HAP-1 (cell line): ENCODE measurements around the gene DAB2IP.

Experiments used
- DNase-seq, 2 experiments: peaks; one replicate each; pipeline ENCODE4 v3.0.0-alpha.2; 2016 to 2020; ENCODE audit warnings: low spot score in 2 of 2
- H3K27me3 ChIP-seq: fragments of 250-450 bp; sonication (Bioruptor Pico); 2 replicates; pipeline ENCODE4 v1.5.1; 2020; ENCODE audit warnings: low read depth, mild to moderate bottlenecking, moderate library complexity
- H3K36me3 ChIP-seq: fragments of 250-450 bp; sonication (Bioruptor Pico); replicated peaks from 2 replicates; pipeline ENCODE4 v1.5.1; 2020; ENCODE audit warnings: mild to moderate bottlenecking
- H3K4me1 ChIP-seq: fragments of 250-450 bp; sonication (Bioruptor Pico); 2 replicates; pipeline ENCODE4 v1.5.1; 2020; ENCODE audit warnings: mild to moderate bottlenecking
- H3K4me3 ChIP-seq: fragments of 250-450 bp; sonication (Bioruptor Pico); 2 replicates; pipeline ENCODE4 v1.5.1; 2020; ENCODE audit warnings: mild to moderate bottlenecking, moderate library complexity
- H3K9me3 ChIP-seq: fragments of 250-450 bp; sonication (Bioruptor Pico); 2 replicates; pipeline ENCODE4 v1.5.1; 2020; ENCODE audit warnings: mild to moderate bottlenecking, moderate library complexity
- in situ Hi-C: fragments of 300-500 bp; cut with MboI; formaldehyde crosslinking; loops from 3 replicates; pipeline ENCODE4 v1.14.3; 2020; ENCODE audit warnings: low sequenced_read_pairs, inconsistent platforms, mixed read lengths

Gene DAB2IP

DNA sequence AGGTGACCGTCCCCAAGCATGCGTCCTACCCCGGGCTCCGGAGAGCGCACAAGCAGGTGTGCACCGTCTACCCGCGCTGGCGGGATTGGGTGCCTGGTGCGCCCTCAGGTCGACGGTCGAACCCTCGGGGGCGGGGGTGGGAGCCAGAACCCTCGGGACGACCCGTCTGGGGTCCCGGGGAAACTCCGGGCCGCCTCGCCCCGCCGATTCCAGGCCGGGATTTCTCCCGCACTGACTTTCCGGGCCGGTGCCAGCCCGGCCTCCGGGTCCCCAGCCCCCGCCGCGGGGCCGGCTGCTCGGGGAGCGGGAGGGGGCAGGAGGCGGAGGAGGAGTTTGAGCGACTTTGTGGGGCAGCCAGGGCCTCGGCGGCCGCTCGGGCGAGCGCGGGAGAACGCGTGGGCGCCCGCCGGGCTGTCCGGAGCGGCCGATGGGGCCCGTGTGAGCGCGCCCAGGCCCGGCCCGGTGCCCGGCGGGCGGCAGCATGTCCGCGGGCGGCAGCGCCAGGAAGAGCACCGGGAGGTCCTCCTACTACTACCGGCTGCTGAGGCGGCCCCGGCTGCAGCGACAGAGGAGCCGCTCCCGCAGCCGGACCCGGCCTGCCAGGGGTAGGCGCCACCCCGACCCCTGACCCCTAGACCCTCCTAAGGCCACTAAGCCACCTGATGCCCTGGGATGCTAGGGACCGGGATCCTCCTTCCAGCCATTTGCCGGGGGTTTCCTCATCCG is at the start of gene DAB2IP:
DAB2IP (plus strand) TSS at position 340 of the 726 bp plus-strand sequence; CDS start at position 482, 142 bp downstream.
- DNase-seq, result peak; percentile 75 to 86
- in situ Hi-C loops, result no loop called here
- Histone ChIP-seq H3K4me1 (peaks cover 17% of the 10 kb centered on the region), H3K9me3 (no peaks in the 10 kb centered on the region), H3K27me3 (no peaks in the 10 kb centered on the region), H3K4me3 (peak within 1 kb of the TSS; percentile 58), H3K36me3 (no peaks in the 10 kb centered on the region; the same call in 1 of the 2 replicates)

DNA sequence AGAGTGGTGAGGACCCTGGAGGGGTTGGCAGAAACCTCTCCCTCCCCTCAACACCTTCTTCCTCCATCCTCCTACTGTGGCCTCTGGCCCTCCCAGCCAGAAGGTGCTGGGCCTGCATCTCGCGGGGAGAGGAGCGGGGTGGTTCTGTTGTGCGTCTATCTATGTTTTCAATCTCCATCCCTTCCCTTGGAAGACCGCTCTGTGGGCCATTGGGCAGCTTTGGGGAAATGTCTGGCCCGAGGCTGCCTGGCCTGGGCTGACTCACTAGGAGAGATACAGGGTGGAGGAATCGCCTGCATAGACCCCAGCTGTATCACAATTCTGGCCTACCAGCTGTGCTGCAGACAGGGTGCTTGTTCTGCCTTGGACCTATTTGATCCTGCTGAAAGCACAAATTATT is 48.4 kb upstream of the DAB2IP start:
- H3K27me3 ChIP-seq, result no peaks in the 10 kb centered on the region
- H3K36me3 ChIP-seq, result no peaks in the 10 kb centered on the region
- H3K4me1 ChIP-seq, result peaks cover 12% of the 10 kb centered on the region
- no peak overlapping the region for H3K4me3 ChIP-seq
- in situ Hi-C loops, result no loop called here
- H3K9me3 ChIP-seq, result no peaks in the 10 kb centered on the region
- no peak for DNase-seq

DNA sequence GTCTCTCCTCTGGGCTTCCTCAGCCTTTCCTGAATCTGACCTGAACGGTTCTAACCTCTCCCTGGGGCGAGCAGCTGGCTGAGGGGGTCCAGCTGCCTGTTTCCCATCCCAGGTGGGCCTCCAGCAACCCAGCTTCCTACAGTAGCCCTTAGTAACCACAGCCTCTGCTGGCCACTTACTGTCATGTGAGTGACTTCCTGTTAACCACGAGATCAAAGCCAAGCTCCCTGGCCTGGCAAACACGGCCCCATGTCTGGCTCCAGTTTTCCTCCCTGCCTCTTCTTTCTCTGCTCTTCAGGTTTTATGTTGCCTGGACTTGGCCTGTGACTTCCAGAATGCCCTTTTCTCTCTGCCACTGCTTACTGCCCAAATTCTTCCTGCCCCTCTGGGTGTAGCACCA is 47.2 kb upstream of the DAB2IP start:
- H3K9me3 ChIP-seq, result no peaks in the 10 kb centered on the region
- H3K4me3 ChIP-seq, result no peak overlapping the region
- no peaks in the 10 kb centered on the region for H3K36me3 ChIP-seq
- in situ Hi-C loops, result no loop called here
- H3K27me3 ChIP-seq, result no peaks in the 10 kb centered on the region
- peaks cover 14% of the 10 kb centered on the region for H3K4me1 ChIP-seq
- DNase-seq, result no peak

DNA sequence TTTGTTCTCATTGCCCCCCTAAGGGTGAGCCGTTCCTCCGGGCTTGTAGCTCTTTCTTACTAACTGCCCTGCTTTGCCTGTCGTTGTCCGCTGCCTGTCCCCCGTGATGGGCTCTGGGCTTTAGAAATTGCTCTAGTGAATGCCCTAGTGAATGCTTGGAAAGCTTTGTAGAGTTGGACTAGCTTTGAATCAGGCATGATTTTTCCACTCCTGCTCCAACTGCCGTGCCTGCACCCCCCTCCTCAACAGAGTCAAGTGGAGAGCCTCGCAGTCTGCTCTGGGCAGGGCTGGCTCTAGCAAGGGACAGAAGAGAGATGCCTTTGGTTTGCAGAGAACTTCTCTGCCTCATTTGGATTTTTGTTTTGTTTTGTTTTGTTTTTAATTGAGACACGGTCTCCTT is 46.8 kb upstream of the DAB2IP start:
- H3K4me1 ChIP-seq, result peaks cover 14% of the 10 kb centered on the region
- no peak for DNase-seq
- no peaks in the 10 kb centered on the region for H3K27me3 ChIP-seq
- H3K4me3 ChIP-seq, result no peak overlapping the region
- in situ Hi-C loops, result no loop called here
- no peaks in the 10 kb centered on the region for H3K36me3 ChIP-seq
- H3K9me3 ChIP-seq, result no peaks in the 10 kb centered on the region

DNA sequence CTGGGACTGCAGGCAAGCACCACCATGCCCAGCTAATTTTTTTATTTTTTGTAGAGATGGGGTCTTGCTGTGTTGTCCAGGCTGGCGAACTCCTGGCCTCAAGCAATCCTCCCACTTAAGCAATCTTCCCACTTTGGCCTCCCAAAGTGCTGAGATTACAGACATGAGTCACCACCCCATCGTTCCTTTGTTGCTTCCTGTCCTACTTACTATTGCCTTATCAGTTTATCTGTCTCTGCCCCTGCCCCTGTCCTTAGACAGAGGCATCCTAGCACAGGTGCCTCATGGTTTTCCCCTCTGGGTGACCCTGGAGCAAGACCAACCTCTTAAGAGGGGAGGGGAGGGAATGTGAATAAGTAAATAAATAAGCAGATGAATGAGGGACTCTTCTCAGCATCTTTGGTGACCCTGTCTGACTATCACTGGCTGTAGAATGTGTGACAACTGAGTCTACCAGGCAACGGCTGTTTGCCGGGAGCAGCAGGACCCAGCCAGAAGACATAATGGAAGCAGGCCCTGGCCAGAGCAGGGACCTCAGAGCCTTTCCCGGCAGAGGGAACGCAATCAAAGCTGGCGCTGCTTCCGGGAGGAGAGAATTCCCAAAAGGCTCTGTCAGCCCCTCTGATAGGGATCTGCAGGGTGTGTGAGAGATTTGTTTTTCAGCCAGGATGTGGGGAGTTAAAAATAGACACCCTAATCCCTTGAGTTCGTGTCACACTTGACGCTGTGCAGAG is 43.8 kb upstream of the DAB2IP start:
- H3K4me1 ChIP-seq, result peaks cover 8% of the 10 kb centered on the region
- no peaks in the 10 kb centered on the region for H3K27me3 ChIP-seq
- no peak overlapping the region for H3K4me3 ChIP-seq
- DNase-seq, result peak; percentile 45 to 47
- H3K36me3 ChIP-seq, result no peaks in the 10 kb centered on the region
- in situ Hi-C loops, result no loop called here
- no peaks in the 10 kb centered on the region for H3K9me3 ChIP-seq

DNA sequence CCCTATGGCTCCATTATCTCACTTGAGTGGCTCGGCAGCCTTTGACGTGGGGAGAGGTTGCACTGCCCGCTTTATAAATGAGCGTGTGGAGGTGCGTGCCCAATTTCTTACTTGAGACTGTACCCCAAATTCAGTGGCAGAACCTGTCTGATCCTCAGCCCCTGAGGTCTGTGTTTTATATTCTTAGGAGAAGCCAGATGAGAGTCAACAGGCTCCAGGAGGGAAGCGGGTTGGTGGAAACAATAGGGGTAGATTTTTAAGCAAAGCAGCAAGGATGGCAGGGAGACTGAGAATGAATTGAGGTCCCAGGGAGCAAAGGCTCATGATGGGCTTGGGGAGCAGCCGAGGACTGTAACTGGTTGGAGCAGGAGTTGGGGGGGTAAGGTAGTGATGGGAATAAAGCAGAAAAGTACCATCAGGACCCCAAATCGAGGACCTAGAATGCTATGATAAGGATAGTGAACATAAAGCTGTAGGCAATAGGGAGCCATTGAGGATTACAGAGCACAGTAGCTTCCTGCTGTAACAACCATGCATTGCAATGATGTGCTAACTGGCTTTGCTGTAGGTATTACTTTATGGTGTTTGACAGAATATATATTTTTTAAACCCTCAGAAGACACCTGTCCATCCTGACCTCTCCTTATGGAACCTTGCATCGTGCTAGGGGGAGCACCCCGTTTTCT is 43.1 kb upstream of the DAB2IP start:
- Histone ChIP-seq H3K4me1 (peaks cover 8% of the 10 kb centered on the region), H3K4me3 (no peak overlapping the region), H3K36me3 (no peaks in the 10 kb centered on the region), H3K27me3 (no peaks in the 10 kb centered on the region), H3K9me3 (no peaks in the 10 kb centered on the region)
- in situ Hi-C loops, result no loop called here
- no peak for DNase-seq

DNA sequence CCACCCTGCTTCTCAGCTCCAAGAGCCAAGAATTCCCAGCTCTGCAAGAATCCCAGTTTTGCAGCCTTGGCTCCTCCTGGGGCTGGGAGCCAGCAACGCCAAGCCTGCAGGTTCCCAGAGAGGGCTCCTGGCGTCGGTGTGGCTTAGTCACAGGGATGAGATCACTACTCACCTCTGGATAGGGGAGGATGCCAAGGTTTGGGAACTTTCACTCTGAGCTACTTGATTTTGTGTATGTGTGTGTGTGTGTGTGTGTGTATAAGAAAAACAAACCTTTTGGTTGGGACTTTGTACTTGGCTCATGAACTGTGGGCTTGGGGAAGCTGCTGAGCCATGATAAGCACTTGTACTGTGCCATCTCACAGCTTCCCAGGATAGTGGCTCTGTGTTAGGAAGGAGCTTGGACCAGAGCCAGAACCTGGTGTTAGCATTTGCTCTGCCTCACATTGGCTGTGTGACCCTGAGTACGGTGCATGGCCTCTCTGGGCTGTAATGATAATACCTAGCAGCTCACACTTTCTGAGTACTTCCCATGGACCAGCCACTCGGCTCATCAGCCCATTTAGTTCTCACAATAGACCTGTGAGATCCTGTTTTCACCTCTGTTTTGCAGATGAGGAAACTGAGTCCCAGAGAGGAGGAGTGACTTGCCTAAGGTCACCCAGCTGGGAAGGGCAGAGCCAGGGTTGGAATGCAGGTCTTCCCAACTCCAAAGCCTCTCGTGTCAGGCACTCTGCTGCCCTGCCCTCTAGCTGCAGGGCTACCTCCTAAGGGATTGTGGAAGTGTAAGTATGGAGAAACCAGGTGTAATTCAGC is 41.4 kb upstream of the DAB2IP start:
- no peak overlapping the region for H3K4me3 ChIP-seq
- no peaks in the 10 kb centered on the region for H3K36me3 ChIP-seq
- H3K9me3 ChIP-seq, result no peaks in the 10 kb centered on the region
- in situ Hi-C loops, result no loop called here
- DNase-seq, result no peak
- H3K27me3 ChIP-seq, result no peaks in the 10 kb centered on the region
- peaks cover 8% of the 10 kb centered on the region for H3K4me1 ChIP-seq

DNA sequence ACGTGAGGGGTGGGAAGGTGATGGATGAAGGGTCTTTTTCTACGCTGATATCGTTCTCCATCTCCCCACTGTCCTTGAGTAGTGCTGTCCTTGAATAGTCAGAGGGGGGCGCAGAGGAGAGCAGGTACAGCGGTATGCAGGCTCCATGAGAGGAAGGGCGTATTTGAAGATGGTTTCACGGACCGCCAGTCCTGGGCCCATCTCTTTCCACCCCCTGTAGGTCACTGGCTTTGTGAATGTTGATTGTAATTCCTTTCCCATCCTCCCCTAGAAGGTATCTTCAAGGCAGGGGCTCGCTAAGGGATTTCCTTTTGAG is 40.8 kb upstream of the DAB2IP start:
- Histone ChIP-seq H3K9me3 (no peaks in the 10 kb centered on the region), H3K36me3 (no peaks in the 10 kb centered on the region), H3K27me3 (no peaks in the 10 kb centered on the region), H3K4me3 (no peak overlapping the region), H3K4me1 (peaks cover 8% of the 10 kb centered on the region)
- in situ Hi-C loops, result no loop called here
- no peak for DNase-seq

DNA sequence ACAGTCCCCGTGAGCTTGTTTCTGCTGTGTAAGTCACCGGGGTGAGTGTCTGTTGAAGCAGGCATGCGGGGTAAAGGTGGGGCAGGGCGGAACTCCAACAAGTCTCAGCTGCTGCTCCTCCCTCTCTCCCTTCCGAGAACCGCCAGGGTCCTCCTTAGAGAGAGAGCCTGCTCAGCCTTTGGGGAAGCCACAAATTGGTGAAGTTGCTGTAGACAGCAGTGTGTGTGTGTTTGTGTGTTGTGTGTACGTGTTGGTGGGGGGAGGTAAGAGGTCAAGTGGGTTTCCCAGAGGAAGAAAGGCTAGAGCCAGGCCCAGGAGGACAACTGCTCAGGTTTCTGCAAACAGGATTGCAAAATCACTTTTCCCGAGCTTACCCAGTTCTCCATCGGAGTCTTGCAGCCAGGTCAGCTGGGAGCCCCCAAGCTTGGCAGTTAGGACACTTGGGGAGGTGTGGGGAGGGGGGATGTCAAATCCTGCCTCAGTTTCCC is 38.9 kb upstream of the DAB2IP start:
- peaks cover 6% of the 10 kb centered on the region for H3K4me1 ChIP-seq
- H3K9me3 ChIP-seq, result no peaks in the 10 kb centered on the region
- no peaks in the 10 kb centered on the region for H3K27me3 ChIP-seq
- no peaks in the 10 kb centered on the region for H3K36me3 ChIP-seq
- DNase-seq, result no peak
- in situ Hi-C loops, result no loop called here
- no peak overlapping the region for H3K4me3 ChIP-seq

DNA sequence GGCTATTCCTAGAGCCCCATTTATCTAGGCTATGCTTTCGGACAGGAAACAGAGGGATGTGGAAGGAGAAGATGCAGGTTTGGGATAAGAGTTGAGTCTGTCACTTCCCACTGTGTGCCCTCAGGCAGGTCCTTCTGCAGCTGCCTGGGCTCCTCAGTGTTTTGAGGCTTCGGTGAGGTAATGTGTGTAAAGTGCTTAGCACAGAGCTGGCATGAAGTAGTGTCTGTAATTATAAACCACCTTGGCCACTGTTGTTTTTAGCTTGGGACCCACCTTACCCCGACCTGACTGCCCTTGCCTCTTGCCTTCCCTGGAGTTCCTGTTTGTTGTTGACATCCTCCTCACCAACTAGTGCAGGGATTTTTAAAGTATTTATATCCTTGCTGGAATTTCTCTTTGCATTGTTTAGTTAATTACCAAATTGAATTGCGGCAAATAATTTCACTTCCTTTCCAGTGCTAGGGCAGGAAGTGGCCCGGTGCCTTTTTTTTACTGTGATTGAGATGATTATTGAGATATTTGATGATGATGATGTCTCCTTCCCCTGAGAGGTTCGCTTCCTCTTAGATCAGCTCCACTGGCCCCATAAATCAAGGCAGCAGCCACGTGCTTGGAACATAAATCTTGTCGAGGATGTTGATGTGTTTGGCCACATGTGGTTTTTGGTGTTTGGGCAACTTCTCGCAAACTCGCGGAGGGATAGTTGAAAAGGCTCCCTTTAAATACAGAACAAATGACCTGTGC is 38.3 kb upstream of the DAB2IP start:
- in situ Hi-C loops, result no loop called here
- Histone ChIP-seq H3K4me1 (no peaks in the 10 kb centered on the region; the same call in 1 of the 2 replicates), H3K9me3 (no peaks in the 10 kb centered on the region), H3K4me3 (no peak overlapping the region), H3K27me3 (no peaks in the 10 kb centered on the region), H3K36me3 (no peaks in the 10 kb centered on the region)
- DNase-seq, result no peak

DNA sequence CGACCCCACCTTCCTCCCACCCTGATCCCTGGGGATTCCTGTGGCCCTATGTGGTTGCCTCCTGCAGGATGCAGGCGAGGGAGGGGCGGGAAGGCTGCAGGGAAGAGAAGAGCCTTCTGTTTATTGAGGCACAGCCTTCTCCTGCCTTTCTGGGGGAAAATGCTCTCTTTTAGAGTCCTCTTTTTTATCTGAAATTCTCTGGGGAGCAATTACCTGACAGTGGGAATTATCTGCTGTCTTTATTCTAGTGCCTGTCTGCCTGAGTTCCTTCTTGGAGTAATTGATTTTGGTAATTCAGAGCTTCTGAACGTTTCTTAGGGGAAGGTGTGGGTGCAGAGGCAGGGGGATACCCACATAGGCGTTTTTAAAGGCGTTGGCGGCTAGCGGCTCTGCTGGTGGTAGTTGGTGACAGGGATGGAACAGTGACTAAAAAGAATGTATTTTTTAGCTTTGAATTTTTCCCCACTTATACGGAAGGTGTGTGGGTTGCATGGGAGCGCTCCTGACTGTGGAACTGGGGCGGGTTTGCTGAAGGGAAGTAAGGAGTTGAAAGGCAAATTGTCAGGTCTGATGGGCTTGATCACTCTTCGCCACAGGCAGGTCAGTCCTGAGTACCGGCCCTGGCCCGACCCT is 35.2 kb upstream of the DAB2IP start:
- no peak overlapping the region for H3K4me3 ChIP-seq
- H3K36me3 ChIP-seq, result no peaks in the 10 kb centered on the region
- no peak for DNase-seq
- no peaks in the 10 kb centered on the region for H3K27me3 ChIP-seq
- H3K9me3 ChIP-seq, result no peaks in the 10 kb centered on the region
- no peaks in the 10 kb centered on the region; the same call in 1 of the 2 replicates for H3K4me1 ChIP-seq
- in situ Hi-C loops, result no loop called here

DNA sequence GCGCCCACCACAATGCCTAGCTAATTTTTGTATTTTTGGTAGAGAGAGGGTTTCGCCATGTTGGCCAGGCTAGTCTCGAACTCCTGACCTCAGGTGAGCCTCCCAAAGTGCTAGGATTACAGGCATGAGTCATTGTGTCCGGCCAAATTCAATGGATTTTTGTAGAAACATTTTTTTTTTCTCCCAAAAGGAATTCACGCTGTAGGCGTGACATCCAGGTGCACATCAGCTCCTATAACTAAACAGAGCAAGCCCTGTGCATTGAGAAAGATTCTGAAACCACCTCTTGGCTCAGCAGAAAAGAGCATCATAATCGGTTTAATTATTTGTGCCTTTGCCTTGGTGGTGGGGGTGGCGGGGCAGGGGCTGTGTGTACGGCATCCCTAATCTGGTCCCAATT is 32.9 kb upstream of the DAB2IP start:
- no peak for DNase-seq
- no peaks in the 10 kb centered on the region; the same call in 1 of the 2 replicates for H3K4me1 ChIP-seq

More for the DNA sequence above, 32.9 kb upstream of the DAB2IP start:
- no peaks in the 10 kb centered on the region for H3K27me3 ChIP-seq
- H3K9me3 ChIP-seq, result no peaks in the 10 kb centered on the region
- no peak overlapping the region for H3K4me3 ChIP-seq
- H3K36me3 ChIP-seq, result no peaks in the 10 kb centered on the region
- in situ Hi-C loops, result no loop called here
